ENCODE measurements around the gene SLC1A7. TPM values are rescaled to one million over a fixed set of nuclear protein-coding genes. Genes with fewer than 3 reads are reported as not detected.

SLC1A7 gene
- total RNA-seq, 6 experiments from 2014 or later = 0.09 TPM; not detected in 5

- no peak overlapping the region for H3K27ac Mint-ChIP-seq
- H3K36me3 Mint-ChIP-seq (ENCODE audit: low read depth) = no peaks in the 10 kb centered on the region
- no peak overlapping the region for H3K4me3 Mint-ChIP-seq
- no peak for TF ChIP-seq CTCF (IDR thresholded peaks at IDR 0.05)
- H3K9me3 Mint-ChIP-seq = no peaks in the 10 kb centered on the region
- H3K27me3 Mint-ChIP-seq (ENCODE audit: insufficient read depth) = peaks cover 4% of the 10 kb centered on the region
- H3K4me1 Mint-ChIP-seq (ENCODE audit: low read depth) = peaks cover 11% of the 10 kb centered on the region
- DNase-seq = no peak
These were observed 58.5 kb downstream of the SLC1A7 start for GRCh38 chr1:53083636-53084588.

GRCh38 chr1:53082826-53083455 is 59.5 kb downstream of the SLC1A7 start:
- no peak for TF ChIP-seq CTCF (IDR thresholded peaks at IDR 0.05)
- Mint-ChIP-seq H3K9me3 (no peaks in the 10 kb centered on the region), H3K27ac (no peak overlapping the region), H3K4me1 (ENCODE audit: low read depth) (0 out of 2 replicates have a peak, but pooled peaks cover 7% of the 10 kb centered on the region), H3K4me3 (no peak overlapping the region), H3K36me3 (ENCODE audit: low read depth) (no peaks in the 10 kb centered on the region), H3K27me3 (ENCODE audit: insufficient read depth) (peaks cover 4% of the 10 kb centered on the region)
- DNase-seq = no peak

- no peak overlapping the region for H3K27ac Mint-ChIP-seq
- no peak overlapping the region for H3K4me3 Mint-ChIP-seq
- H3K4me1 Mint-ChIP-seq (ENCODE audit: low read depth) = 0 out of 2 replicates have a peak, but pooled peaks cover 7% of the 10 kb centered on the region
- DNase-seq = no peak
- no peaks in the 10 kb centered on the region for H3K9me3 Mint-ChIP-seq
- H3K27me3 Mint-ChIP-seq (ENCODE audit: insufficient read depth) = peaks cover 4% of the 10 kb centered on the region
- TF ChIP-seq CTCF (IDR thresholded peaks at IDR 0.05) = no peak
- no peaks in the 10 kb centered on the region for H3K36me3 Mint-ChIP-seq (ENCODE audit: low read depth)
These were observed 60.9 kb downstream of the SLC1A7 start for GRCh38 chr1:53081384-53082066.

GRCh38 chr1:53080769-53081168 is 61.7 kb downstream of the SLC1A7 start:
- TF ChIP-seq CTCF (IDR thresholded peaks at IDR 0.05) = no peak
- Mint-ChIP-seq H3K9me3 (no peaks in the 10 kb centered on the region), H3K4me1 (ENCODE audit: low read depth) (0 out of 2 replicates have a peak, but pooled peaks cover 7% of the 10 kb centered on the region), H3K27ac (no peak overlapping the region), H3K4me3 (no peak overlapping the region), H3K36me3 (ENCODE audit: low read depth) (no peaks in the 10 kb centered on the region), H3K27me3 (ENCODE audit: insufficient read depth) (peaks cover 4% of the 10 kb centered on the region)
- no peak for DNase-seq

GRCh38 chr1:53080041-53080440 is 62.4 kb downstream of the SLC1A7 start:
- H3K4me1 Mint-ChIP-seq (ENCODE audit: low read depth) = 0 out of 2 replicates have a peak, but pooled peaks cover 7% of the 10 kb centered on the region
- no peak for TF ChIP-seq CTCF (IDR thresholded peaks at IDR 0.05)
- no peaks in the 10 kb centered on the region for H3K9me3 Mint-ChIP-seq
- DNase-seq = no peak
- no peak overlapping the region for H3K4me3 Mint-ChIP-seq
- H3K27me3 Mint-ChIP-seq (ENCODE audit: insufficient read depth) = peaks cover 7% of the 10 kb centered on the region
- H3K27ac Mint-ChIP-seq = no peak overlapping the region
- no peaks in the 10 kb centered on the region for H3K36me3 Mint-ChIP-seq (ENCODE audit: low read depth)
